ENCODE measurements around the gene REM2. TPM values are rescaled to one million over a fixed set of nuclear protein-coding genes. Genes with fewer than 3 reads are reported as not detected.

Gene REM2
- total RNA-seq, 1 experiment from 2014 or later, result 0.98 TPM

DNA sequence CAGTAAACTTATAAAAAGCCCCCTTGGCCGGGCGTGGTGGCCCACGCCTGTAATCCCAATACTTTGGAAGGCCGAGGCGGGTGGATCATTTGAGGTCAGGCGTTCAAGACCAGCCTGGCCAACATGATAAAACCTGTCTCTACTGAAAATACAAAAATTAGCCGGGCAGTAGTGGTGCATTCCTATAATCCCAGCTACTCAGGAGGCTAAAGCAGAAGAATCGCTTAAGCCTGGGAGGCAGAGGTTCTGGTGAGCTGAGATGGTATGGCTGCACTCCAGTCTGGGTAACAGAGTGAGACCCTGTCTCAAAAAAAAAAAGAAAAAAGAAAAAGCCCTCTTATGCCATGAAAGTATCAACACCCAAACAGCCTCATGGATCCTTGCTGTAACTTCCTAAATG is 42.5 kb downstream of the REM2 start:
- POLR2A ChIA-PET (ENCODE audit: unreplicated experiment), result interaction anchor here (0.6 kb wide), 1 partner anchor 355 kb away, joined by 5 read pairs; no protein-coding TSS in a partner anchor
- CTCF ChIA-PET, result interaction anchor here (0.6 kb wide), 1 partner anchor 9 kb away, joined by 6 read pairs; no protein-coding TSS in a partner anchor
- H3K27ac ChIP-seq, result peak overlapping the region; percentile 37; the same call in 1 of the 2 replicates

DNA sequence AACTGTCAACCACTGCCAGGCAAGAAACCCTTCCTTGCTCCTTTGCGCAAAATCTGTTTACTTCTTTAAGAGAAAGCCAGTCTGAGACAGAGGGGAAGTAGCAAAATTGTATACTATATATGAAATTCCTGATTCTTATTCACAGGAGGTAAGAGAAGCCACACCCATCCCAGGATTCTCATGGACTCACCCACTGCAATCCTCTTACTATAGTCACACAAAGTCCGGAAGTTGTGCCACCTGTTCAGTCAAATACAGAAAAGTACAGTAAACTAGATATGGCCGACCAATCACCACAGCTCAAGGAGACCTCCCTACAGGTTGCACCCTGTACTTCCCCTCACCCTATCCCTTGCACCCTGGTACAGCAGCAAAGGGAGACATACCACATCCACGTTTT is 43.3 kb downstream of the REM2 start:
- Histone ChIP-seq H3K9me2 (ENCODE audit: insufficient read depth) (no peaks in the 10 kb centered on the region), H3F3A (ENCODE audit: insufficient read depth, low read depth) (peaks cover 14% of the 10 kb centered on the region), H2AFZ (no peak overlapping the region), H3K27ac (peak overlapping the region; percentile 55), H3K27me3 (ENCODE audit: insufficient read depth, low read depth) (no peaks in the 10 kb centered on the region), H4K20me1 (ENCODE audit: insufficient read depth) (no peaks in the 10 kb centered on the region), H3K36me3 (ENCODE audit: low read depth) (peaks cover 28% of the 10 kb centered on the region), H3K9me3 (ENCODE audit: insufficient read depth, low read depth) (no peaks in the 10 kb centered on the region), H3K4me1 (replicated peaks; ENCODE audit: insufficient read depth) (peaks cover 19% of the 10 kb centered on the region), H3K79me2 (ENCODE audit: low read depth) (peaks cover 19% of the 10 kb centered on the region), H3K4me2 (peak overlapping the region; percentile 51), H3K4me3 (no peak overlapping the region; the same call in 1 of the 2 replicates)
- intact Hi-C loops (cut with micrococcal nuclease; ENCODE audit: unreplicated experiment), result loop anchor here (5.0 kb wide), 1 partner anchor 131 kb away; the partner anchor contains the start of gene CDH24
- ChIA-PET CTCF (interaction anchor here (0.6 kb wide), 2 partner anchors 29 to 32 kb away, joined by 3 to 4 read pairs; no protein-coding TSS in a partner anchor), POLR2A (ENCODE audit: unreplicated experiment) (interaction anchor here (0.6 kb wide), 1 partner anchor 356 kb away, joined by 5 read pairs; no protein-coding TSS in a partner anchor)
- TF ChIP-seq EZH2 (IDR thresholded peaks at IDR 0.05; ENCODE audit: low read depth), result no peak
- TF ChIP-seq, protein P1, sequence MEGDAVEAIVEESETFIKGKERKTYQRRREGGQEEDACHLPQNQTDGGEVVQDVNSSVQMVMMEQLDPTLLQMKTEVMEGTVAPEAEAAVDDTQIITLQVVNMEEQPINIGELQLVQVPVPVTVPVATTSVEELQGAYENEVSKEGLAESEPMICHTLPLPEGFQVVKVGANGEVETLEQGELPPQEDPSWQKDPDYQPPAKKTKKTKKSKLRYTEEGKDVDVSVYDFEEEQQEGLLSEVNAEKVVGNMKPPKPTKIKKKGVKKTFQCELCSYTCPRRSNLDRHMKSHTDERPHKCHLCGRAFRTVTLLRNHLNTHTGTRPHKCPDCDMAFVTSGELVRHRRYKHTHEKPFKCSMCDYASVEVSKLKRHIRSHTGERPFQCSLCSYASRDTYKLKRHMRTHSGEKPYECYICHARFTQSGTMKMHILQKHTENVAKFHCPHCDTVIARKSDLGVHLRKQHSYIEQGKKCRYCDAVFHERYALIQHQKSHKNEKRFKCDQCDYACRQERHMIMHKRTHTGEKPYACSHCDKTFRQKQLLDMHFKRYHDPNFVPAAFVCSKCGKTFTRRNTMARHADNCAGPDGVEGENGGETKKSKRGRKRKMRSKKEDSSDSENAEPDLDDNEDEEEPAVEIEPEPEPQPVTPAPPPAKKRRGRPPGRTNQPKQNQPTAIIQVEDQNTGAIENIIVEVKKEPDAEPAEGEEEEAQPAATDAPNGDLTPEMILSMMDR (conservative IDR thresholded peaks at IDR 0.05), result no peak
- DNase-seq, result peak; percentile 44 to 70
- BruUV-seq (replicated peaks), result no TSS peak

More for the DNA sequence above, 42.5 kb downstream of the REM2 start:
- H3K79me2 ChIP-seq (ENCODE audit: low read depth), result peaks cover 19% of the 10 kb centered on the region
- intact Hi-C loops (cut with micrococcal nuclease; ENCODE audit: unreplicated experiment), result loop anchor here (5.0 kb wide), 1 partner anchor 132 kb away; the partner anchor contains the start of gene CDH24
- TF ChIP-seq EZH2 (IDR thresholded peaks at IDR 0.05; ENCODE audit: low read depth), result no peak
- TF ChIP-seq, protein P1 (conservative IDR thresholded peaks at IDR 0.05), result no peak
- no peaks in the 10 kb centered on the region for H3K9me2 ChIP-seq (ENCODE audit: insufficient read depth)
- no peak overlapping the region for H3K4me3 ChIP-seq
- peaks cover 19% of the 10 kb centered on the region for H3K4me1 ChIP-seq (replicated peaks; ENCODE audit: insufficient read depth)
- no peaks in the 10 kb centered on the region for H3K27me3 ChIP-seq (ENCODE audit: insufficient read depth, low read depth)
- BruUV-seq (replicated peaks), result no TSS peak
- no peaks in the 10 kb centered on the region for H3K9me3 ChIP-seq (ENCODE audit: insufficient read depth, low read depth)
- H2AFZ ChIP-seq, result no peak overlapping the region
- no peak for DNase-seq
- H3F3A ChIP-seq (ENCODE audit: insufficient read depth, low read depth), result peaks cover 14% of the 10 kb centered on the region
- peaks cover 28% of the 10 kb centered on the region for H3K36me3 ChIP-seq (ENCODE audit: low read depth)
- H3K4me2 ChIP-seq, result peak overlapping the region; percentile 51; the same call in 1 of the 2 replicates
- H4K20me1 ChIP-seq (ENCODE audit: insufficient read depth), result no peaks in the 10 kb centered on the region

DNA sequence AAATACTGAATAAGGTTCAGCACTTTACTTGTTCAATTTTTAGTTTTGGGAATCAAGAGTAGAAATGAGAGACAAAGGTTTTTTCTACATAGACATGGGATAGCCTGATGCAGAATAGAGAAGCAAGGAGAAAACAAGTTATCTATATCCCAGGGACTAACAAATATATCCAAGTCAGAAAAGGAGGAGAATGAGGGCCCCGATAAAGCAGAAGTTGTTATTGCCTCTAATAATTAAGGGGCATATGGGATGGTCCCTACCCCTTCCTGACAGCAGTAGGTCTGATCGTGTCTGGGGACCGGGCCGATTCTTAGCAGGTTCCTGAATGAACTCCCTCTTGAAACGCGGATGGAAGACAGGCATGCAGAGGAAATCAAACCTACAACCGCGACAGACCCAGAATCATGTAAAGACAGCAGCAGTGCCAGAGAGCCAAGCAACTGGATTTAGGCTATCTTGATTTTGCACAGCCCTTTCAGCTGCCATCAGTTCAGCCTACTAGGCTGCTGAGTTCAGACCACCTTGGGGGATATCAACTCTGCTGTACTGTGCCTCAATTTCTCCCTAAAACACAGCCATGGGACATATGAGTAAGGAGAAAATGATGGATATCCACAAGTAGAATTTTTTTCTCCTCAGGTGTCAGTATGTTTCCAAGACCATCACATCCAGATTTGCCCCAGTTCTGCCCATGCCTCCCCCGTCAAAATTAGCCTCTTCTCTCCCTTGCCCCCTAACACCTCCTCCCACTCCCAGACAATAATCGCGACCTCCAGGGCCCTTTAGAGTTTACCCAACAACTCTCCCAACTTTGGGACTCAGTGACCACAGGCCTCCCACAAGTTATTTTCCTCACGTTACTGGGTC is 45.4 kb downstream of the REM2 start:
- TF ChIP-seq, protein P1 (conservative IDR thresholded peaks at IDR 0.05), result no peak
- no peak for TF ChIP-seq EZH2 (IDR thresholded peaks at IDR 0.05; ENCODE audit: low read depth)
- POLR2A ChIA-PET (ENCODE audit: unreplicated experiment), result interaction anchor here (0.6 to 1.0 kb wide), 5 partner anchors 10 to 167 kb away, joined by 3 to 13 read pairs (median 4); partner anchors contain the start of genes ACIN1, AJUBA, C14orf119 and RBM23
- CTCF ChIA-PET, result interaction anchor here (0.6 to 0.7 kb wide), 2 partner anchors 95 to 105 kb away, joined by 3 read pairs; no protein-coding TSS in a partner anchor
- Histone ChIP-seq H3K4me1 (replicated peaks; ENCODE audit: insufficient read depth) (peaks cover 32% of the 10 kb centered on the region), H3K4me3 (peak overlapping the region; percentile 85), H3K36me3 (ENCODE audit: low read depth) (peaks cover 28% of the 10 kb centered on the region), H3F3A (ENCODE audit: insufficient read depth, low read depth) (peaks cover 6% of the 10 kb centered on the region), H3K27ac (0 out of 2 replicates have a peak overlapping the region, but pooled peaks have one; percentile 18), H3K9me2 (ENCODE audit: insufficient read depth) (no peaks in the 10 kb centered on the region), H2AFZ (peak overlapping the region; percentile 89), H3K27me3 (ENCODE audit: insufficient read depth, low read depth) (no peaks in the 10 kb centered on the region), H3K4me2 (peak overlapping the region; percentile 95), H3K9me3 (ENCODE audit: insufficient read depth, low read depth) (no peaks in the 10 kb centered on the region), H3K79me2 (ENCODE audit: low read depth) (peaks cover 19% of the 10 kb centered on the region), H4K20me1 (ENCODE audit: insufficient read depth) (no peaks in the 10 kb centered on the region)
- BruUV-seq (replicated peaks), result no TSS peak
- intact Hi-C loops (cut with micrococcal nuclease; ENCODE audit: unreplicated experiment), result loop anchor here (5.0 kb wide), 1 partner anchor 129 kb away; the partner anchor contains the start of gene CDH24
- no peak for DNase-seq

Data from PC-9 (cell line).